NT2/D1 (cell line): Measurements from ENCODE around the gene TOR4A.
A peak's percentile ranks its signal among the peaks of the same experiment; 100 is the strongest.

Source experiments
- DNase-seq: peaks from one replicate; pipeline ENCODE4 v3.0.0-alpha.2; 2011; ENCODE audit warnings: low read depth, low spot score
- H3K27me3 ChIP-seq: 2 replicates; pipeline ENCODE4 v1.6.0; 2011; ENCODE audit warnings: mild to moderate bottlenecking; ENCODE audit not compliant: insufficient read length, insufficient read depth
- H3K36me3 ChIP-seq: 2 replicates; pipeline ENCODE4 v1.6.1; 2011; ENCODE audit warnings: mild to moderate bottlenecking, low read length, mixed read lengths; ENCODE audit not compliant: insufficient read depth, insufficient read length
- H3K4me1 ChIP-seq: 2 replicates; pipeline ENCODE4 v1.5.1; 2011; ENCODE audit not compliant: insufficient read depth, insufficient read length
- H3K4me3 ChIP-seq: 2 replicates; pipeline ENCODE4 v1.5.1; 2011; ENCODE audit warnings: low read depth; ENCODE audit not compliant: insufficient read length
- H3K9ac ChIP-seq: 2 replicates; pipeline ENCODE4 v1.6.0; 2011; ENCODE audit warnings: low read depth; ENCODE audit not compliant: insufficient read length
- H3K9me3 ChIP-seq: 2 replicates; pipeline ENCODE4 v1.5.1; 2011; ENCODE audit warnings: mild to moderate bottlenecking, low read length; ENCODE audit not compliant: insufficient read depth
- SUZ12 ChIP-seq: IDR thresholded peaks from 2 replicates; pipeline ENCODE4 v1.6.1; 2011; ENCODE audit not compliant: insufficient read length, insufficient read depth; ENCODE audit errors: extremely low read depth
- YY1 ChIP-seq: IDR thresholded peaks from 2 replicates; pipeline ENCODE4 v1.6.1; 2011; ENCODE audit not compliant: insufficient read length, insufficient read depth
- ZNF274 ChIP-seq: IDR thresholded peaks from 2 replicates; pipeline ENCODE4 v1.6.1; 2011; ENCODE audit warnings: mild to moderate bottlenecking, low read depth, low read length

The TOR4A gene

GRCh38 chr9:137268538-137269201, 8.9 kb upstream of the TOR4A start:
- Histone ChIP-seq H3K9ac (peak overlapping the region; percentile 42), H3K4me3 (no peak overlapping the region), H3K4me1 (peaks cover 14% of the 10 kb centered on the region), H3K36me3 (peaks cover 89% of the 10 kb centered on the region), H3K27me3 (no peaks in the 10 kb centered on the region), H3K9me3 (no peaks in the 10 kb centered on the region)
- DNase-seq = no peak
- no peak for TF ChIP-seq ZNF274
- TF ChIP-seq SUZ12 = no peak
- TF ChIP-seq YY1 = no peak

- Histone ChIP-seq H3K9ac (no peak overlapping the region), H3K36me3 (peaks cover 89% of the 10 kb centered on the region), H3K4me3 (no peak overlapping the region), H3K27me3 (no peaks in the 10 kb centered on the region), H3K4me1 (peaks cover 20% of the 10 kb centered on the region), H3K9me3 (no peaks in the 10 kb centered on the region)
- TF ChIP-seq ZNF274 = no peak
- TF ChIP-seq YY1 = no peak
- TF ChIP-seq SUZ12 = no peak
- no peak for DNase-seq
Measured at GRCh38 chr9:137269231-137269772, 8.2 kb upstream of the TOR4A start.

- H3K4me3 ChIP-seq = no peak overlapping the region
- no peaks in the 10 kb centered on the region for H3K27me3 ChIP-seq
- H3K36me3 ChIP-seq = peaks cover 83% of the 10 kb centered on the region
- H3K9ac ChIP-seq = peak overlapping the region; percentile 10
- no peaks in the 10 kb centered on the region for H3K9me3 ChIP-seq
- no peak for DNase-seq
- TF ChIP-seq YY1 (no peak), SUZ12 (no peak)
- H3K4me1 ChIP-seq = peaks cover 31% of the 10 kb centered on the region
Measured at GRCh38 chr9:137270929-137271695, 6.4 kb upstream of the TOR4A start.

- peaks cover 77% of the 10 kb centered on the region for H3K36me3 ChIP-seq
- H3K4me1 ChIP-seq = peaks cover 37% of the 10 kb centered on the region
- DNase-seq = no peak
- no peak overlapping the region for H3K4me3 ChIP-seq
- H3K27me3 ChIP-seq = no peaks in the 10 kb centered on the region
- TF ChIP-seq SUZ12 = no peak
- no peak for TF ChIP-seq ZNF274
- TF ChIP-seq YY1 = no peak
- no peak overlapping the region for H3K9ac ChIP-seq
- no peaks in the 10 kb centered on the region for H3K9me3 ChIP-seq
Measured at GRCh38 chr9:137271696-137272076, 5.8 kb upstream of the TOR4A start.

- no peak overlapping the region for H3K4me3 ChIP-seq
- H3K27me3 ChIP-seq = no peaks in the 10 kb centered on the region
- no peak overlapping the region for H3K9ac ChIP-seq
- DNase-seq = no peak
- peaks cover 42% of the 10 kb centered on the region for H3K4me1 ChIP-seq
- TF ChIP-seq YY1 (no peak), SUZ12 (no peak), ZNF274 (no peak)
- peaks cover 70% of the 10 kb centered on the region for H3K36me3 ChIP-seq
- H3K9me3 ChIP-seq = no peaks in the 10 kb centered on the region
Measured at GRCh38 chr9:137272241-137273094, 5.1 kb upstream of the TOR4A start.

- H3K9ac ChIP-seq = no peak overlapping the region
- H3K9me3 ChIP-seq = no peaks in the 10 kb centered on the region
- DNase-seq = no peak
- H3K36me3 ChIP-seq = peaks cover 64% of the 10 kb centered on the region
- TF ChIP-seq YY1 (no peak), SUZ12 (no peak), ZNF274 (no peak)
- no peak overlapping the region for H3K4me3 ChIP-seq
- peaks cover 42% of the 10 kb centered on the region for H3K4me1 ChIP-seq
- H3K27me3 ChIP-seq = no peaks in the 10 kb centered on the region
Measured at GRCh38 chr9:137273095-137273490, 4.4 kb upstream of the TOR4A start.
